GM23338 (cell line): ENCODE measurements around the gene KCNAB1. TPM values are rescaled to one million over a fixed set of nuclear protein-coding genes. Genes with fewer than 3 reads are reported as not detected.

Experiments used
- ATAC-seq: fragments of 200-7000 bp; cut with Tn5 transposase; 3 replicates; pipeline ENCODE4 v1.9.1; 2020
- DNase-seq: peaks from one replicate; pipeline ENCODE4 v3.0.0-alpha.2; 2015; ENCODE audit warnings: low spot score
- H2AFZ ChIP-seq: fragments of 200-600 bp; sonication (generic); 2 replicates; pipeline ENCODE4 v1.8.0; 2016; ENCODE audit warnings: antibody characterized with exemption, mild to moderate bottlenecking, moderate library complexity
- H3F3A ChIP-seq: fragments of 200-600 bp; sonication (generic); replicated peaks from 2 replicates; pipeline ENCODE4 v1.8.0; 2017; ENCODE audit warnings: antibody characterized with exemption, mixed run types, low read depth
- H3K27ac ChIP-seq: fragments of 200-600 bp; sonication (generic); 2 replicates; pipeline ENCODE4 v1.6.1; 2016; ENCODE audit warnings: low read depth
- H3K27me3 ChIP-seq: fragments of 200-600 bp; sonication (generic); 2 replicates; pipeline ENCODE4 v1.8.0; 2016; ENCODE audit warnings: mild to moderate bottlenecking, mixed run types, moderate library complexity; ENCODE audit not compliant: insufficient read depth
- H3K36me3 ChIP-seq: fragments of 200-600 bp; sonication (generic); 2 replicates; pipeline ENCODE4 v1.8.0; 2016; ENCODE audit warnings: mild to moderate bottlenecking; ENCODE audit not compliant: insufficient read depth
- H3K4me1 ChIP-seq: fragments of 200-600 bp; sonication (generic); 2 replicates; pipeline ENCODE4 v1.8.0; 2016; ENCODE audit warnings: mild to moderate bottlenecking, moderate library complexity; ENCODE audit not compliant: insufficient read depth
- H3K4me2 ChIP-seq: fragments of 200-600 bp; sonication (generic); 2 replicates; pipeline ENCODE4 v1.7.1; 2017; ENCODE audit warnings: mixed run types
- H3K4me3 ChIP-seq: fragments of 200-600 bp; sonication (generic); 2 replicates; pipeline ENCODE4 v1.6.1; 2016; ENCODE audit warnings: mixed run types
- H3K79me2 ChIP-seq: fragments of 200-600 bp; sonication (generic); replicated peaks from 2 replicates; pipeline ENCODE4 v1.8.0; 2017; ENCODE audit warnings: mild to moderate bottlenecking; ENCODE audit not compliant: insufficient read depth
- H3K9me2 ChIP-seq: fragments of 200-600 bp; sonication (generic); 2 replicates; pipeline ENCODE4 v1.8.0; 2017; ENCODE audit not compliant: insufficient read depth
- H4K20me1 ChIP-seq: fragments of 200-600 bp; sonication (generic); replicated peaks from 2 replicates; pipeline ENCODE4 v1.8.0; 2017; ENCODE audit warnings: mild to moderate bottlenecking; ENCODE audit not compliant: insufficient read depth
- H3K27ac Mint-ChIP-seq: 2 replicates; pipeline ENCODE4 v1.8.0; 2020; ENCODE audit warnings: inconsistent platforms, mild to moderate bottlenecking, moderate library complexity, mixed read lengths
- H3K27me3 Mint-ChIP-seq: 3 replicates; pipeline ENCODE4 v1.8.0; 2022; ENCODE audit warnings: low read depth, mild to moderate bottlenecking, moderate library complexity, mixed read lengths, inconsistent platforms; ENCODE audit not compliant: insufficient read depth, poor library complexity
- H3K36me3 Mint-ChIP-seq: 3 replicates; pipeline ENCODE4 v1.8.0; 2021; ENCODE audit warnings: low read depth, mild to moderate bottlenecking, inconsistent platforms, moderate library complexity, mixed read lengths
- H3K4me1 Mint-ChIP-seq: 3 replicates; pipeline ENCODE4 v1.8.0; 2020; ENCODE audit warnings: mild to moderate bottlenecking, inconsistent platforms, mixed read lengths
- H3K4me3 Mint-ChIP-seq: 3 replicates; pipeline ENCODE4 v1.8.0; 2021; ENCODE audit warnings: moderate library complexity, mild to moderate bottlenecking, inconsistent platforms, mixed read lengths
- H3K9me3 Mint-ChIP-seq: 3 replicates; pipeline ENCODE4 v1.8.0; 2020; ENCODE audit warnings: moderate library complexity, mild to moderate bottlenecking, inconsistent platforms, mixed read lengths
- CREB1 ChIP-seq: fragments of 250-450 bp; sonication (Bioruptor Pico); IDR thresholded peaks from 2 replicates; pipeline ENCODE4 v1.5.0; 2020; ENCODE audit warnings: low read depth, mild to moderate bottlenecking, moderate library complexity
- CTCF ChIP-seq, 2 experiments: fragments of 200-600 bp in 1 of 2; sonication (generic) in 1 of 2; conservative IDR thresholded peaks; 2 replicates each; pipeline versions ENCODE4 v1.5.1 to v1.6.1; 2016 to 2017; ENCODE audit warnings: antibody characterized with exemption in 2 of 2, low read depth in 2 of 2, mild to moderate bottlenecking in 2 of 2, moderate library complexity in 1 of 2
- ETS1 ChIP-seq: IDR thresholded peaks from 2 replicates; pipeline ENCODE4 v1.6.1; 2016; ENCODE audit warnings: antibody characterized with exemption
- EZH2 ChIP-seq: fragments of 200-600 bp; sonication (generic); IDR thresholded peaks from one replicate; pipeline ENCODE4 v1.8.0; 2017; ENCODE audit warnings: antibody characterized with exemption, mild to moderate bottlenecking, low read depth; ENCODE audit not compliant: unreplicated experiment
- EZH2phosphoT487 ChIP-seq: fragments of 200-600 bp; sonication (generic); IDR thresholded peaks from one replicate; pipeline ENCODE4 v1.8.1; 2018; ENCODE audit warnings: antibody characterized with exemption; ENCODE audit not compliant: unreplicated experiment
- JUNB ChIP-seq: IDR thresholded peaks from one replicate; pipeline ENCODE4 v1.6.1; 2016; ENCODE audit warnings: antibody characterized with exemption; ENCODE audit not compliant: unreplicated experiment
- NANOG ChIP-seq: IDR thresholded peaks from 2 replicates; pipeline ENCODE4 v1.6.1; 2016; ENCODE audit warnings: antibody characterized with exemption, borderline replicate concordance
- POLR2AphosphoS5 ChIP-seq: IDR thresholded peaks from 2 replicates; pipeline ENCODE4 v1.6.1; 2016; ENCODE audit warnings: antibody characterized with exemption, low read depth
- STAT1 ChIP-seq: IDR thresholded peaks from one replicate; pipeline ENCODE4 v1.6.1; 2016; ENCODE audit warnings: antibody characterized with exemption; ENCODE audit not compliant: unreplicated experiment
- ZNF114 ChIP-seq: fragments of 250-450 bp; sonication (Bioruptor Pico); IDR thresholded peaks from 2 replicates; pipeline ENCODE4 v1.5.0; 2020; ENCODE audit warnings: mild to moderate bottlenecking, moderate library complexity
- ZNF331 ChIP-seq: fragments of 250-450 bp; sonication (Bioruptor Pico); IDR thresholded peaks from 2 replicates; pipeline ENCODE4 v1.5.0; 2020; ENCODE audit warnings: low read depth, mild to moderate bottlenecking, moderate library complexity
- polyA plus RNA-seq: library from polyadenylated mRNA; unstranded; fragments of >200 nt; fragmentation: Nextera tagmentation; extraction: Ambion mirVana; gene quantifications from 2 replicates; pipeline ENCODE4 v1.2.1, GENCODE V29; 2016
- total RNA-seq: library from RNA; depleted of rRNA; stranded (reverse); fragments of >200 nt; shearing (Covaris generic); gene quantifications from 2 replicates; pipeline ENCODE4 v1.2.3, GENCODE V29; 2014
- TF ChIP-seq, protein P1 (sequence below): fragments of 250-450 bp; sonication (Bioruptor Pico); IDR thresholded peaks from 2 replicates; pipeline ENCODE4 v1.5.0; 2020; ENCODE audit warnings: mild to moderate bottlenecking, moderate library complexity
- TF ChIP-seq, protein P2 (sequence below): IDR thresholded peaks from one replicate; pipeline ENCODE4 v1.6.1; 2018; ENCODE audit warnings: antibody characterized with exemption; ENCODE audit not compliant: unreplicated experiment

Gene KCNAB1
- total and polyA plus RNA-seq, 2 experiments from 2014 or later: 0.69 to 2.6 TPM

DNA sequence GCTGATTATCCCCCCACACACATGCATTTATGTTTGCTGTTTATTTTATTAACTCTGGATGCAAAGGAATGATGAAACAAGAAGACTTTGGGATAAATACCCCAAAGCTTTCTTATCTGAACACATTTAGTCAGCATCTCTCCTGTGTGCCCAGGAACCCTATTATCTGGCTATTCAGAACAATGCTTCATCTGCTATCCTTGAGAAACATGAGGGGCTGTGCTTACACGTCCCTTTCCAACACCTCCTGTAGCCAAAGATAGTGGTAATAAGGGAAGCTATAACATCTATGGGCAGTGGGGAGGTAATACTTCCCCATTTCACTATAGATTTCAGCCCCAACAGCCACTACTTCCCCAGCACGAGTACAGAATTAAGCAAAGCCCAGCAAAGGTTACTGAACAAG, 339.8 kb downstream of the KCNAB1 start:
- Histone ChIP-seq H3K27me3 (no peaks in the 10 kb centered on the region), H3K27ac (no peak overlapping the region), H3K4me2 (no peak overlapping the region), H3K4me3 (no peak overlapping the region), H3K9me2 (peaks cover 8% of the 10 kb centered on the region), H3K4me1 (peaks cover 27% of the 10 kb centered on the region), H2AFZ (no peak overlapping the region), H3K79me2 (no peaks in the 10 kb centered on the region), H3K36me3 (no peaks in the 10 kb centered on the region), H4K20me1 (no peaks in the 10 kb centered on the region), H3F3A (no peaks in the 10 kb centered on the region)
- H3K27me3 Mint-ChIP-seq: peaks cover 6% of the 10 kb centered on the region
- H3K4me1 Mint-ChIP-seq: peaks cover 52% of the 10 kb centered on the region
- no peaks in the 10 kb centered on the region; the same call in 2 of the 3 replicates for H3K36me3 Mint-ChIP-seq
- ATAC-seq: no peak
- DNase-seq: no peak
- no peak overlapping the region for H3K4me3 Mint-ChIP-seq
- H3K9me3 Mint-ChIP-seq: no peaks in the 10 kb centered on the region
- TF ChIP-seq EZH2phosphoT487 (no peak), JUNB (no peak), STAT1 (no peak), EZH2 (no peak), POLR2AphosphoS5 (no peak), CTCF (conservative IDR thresholded peaks at IDR 0.05; ENCODE audit: low read depth in 2 of 2) (no peak), CREB1 (CRISPR knock-in tag) (no peak), ETS1 (no peak), NANOG (no peak), ZNF114 (CRISPR knock-in tag) (no peak), ZNF331 (CRISPR knock-in tag) (no peak)
- TF ChIP-seq, protein P1, sequence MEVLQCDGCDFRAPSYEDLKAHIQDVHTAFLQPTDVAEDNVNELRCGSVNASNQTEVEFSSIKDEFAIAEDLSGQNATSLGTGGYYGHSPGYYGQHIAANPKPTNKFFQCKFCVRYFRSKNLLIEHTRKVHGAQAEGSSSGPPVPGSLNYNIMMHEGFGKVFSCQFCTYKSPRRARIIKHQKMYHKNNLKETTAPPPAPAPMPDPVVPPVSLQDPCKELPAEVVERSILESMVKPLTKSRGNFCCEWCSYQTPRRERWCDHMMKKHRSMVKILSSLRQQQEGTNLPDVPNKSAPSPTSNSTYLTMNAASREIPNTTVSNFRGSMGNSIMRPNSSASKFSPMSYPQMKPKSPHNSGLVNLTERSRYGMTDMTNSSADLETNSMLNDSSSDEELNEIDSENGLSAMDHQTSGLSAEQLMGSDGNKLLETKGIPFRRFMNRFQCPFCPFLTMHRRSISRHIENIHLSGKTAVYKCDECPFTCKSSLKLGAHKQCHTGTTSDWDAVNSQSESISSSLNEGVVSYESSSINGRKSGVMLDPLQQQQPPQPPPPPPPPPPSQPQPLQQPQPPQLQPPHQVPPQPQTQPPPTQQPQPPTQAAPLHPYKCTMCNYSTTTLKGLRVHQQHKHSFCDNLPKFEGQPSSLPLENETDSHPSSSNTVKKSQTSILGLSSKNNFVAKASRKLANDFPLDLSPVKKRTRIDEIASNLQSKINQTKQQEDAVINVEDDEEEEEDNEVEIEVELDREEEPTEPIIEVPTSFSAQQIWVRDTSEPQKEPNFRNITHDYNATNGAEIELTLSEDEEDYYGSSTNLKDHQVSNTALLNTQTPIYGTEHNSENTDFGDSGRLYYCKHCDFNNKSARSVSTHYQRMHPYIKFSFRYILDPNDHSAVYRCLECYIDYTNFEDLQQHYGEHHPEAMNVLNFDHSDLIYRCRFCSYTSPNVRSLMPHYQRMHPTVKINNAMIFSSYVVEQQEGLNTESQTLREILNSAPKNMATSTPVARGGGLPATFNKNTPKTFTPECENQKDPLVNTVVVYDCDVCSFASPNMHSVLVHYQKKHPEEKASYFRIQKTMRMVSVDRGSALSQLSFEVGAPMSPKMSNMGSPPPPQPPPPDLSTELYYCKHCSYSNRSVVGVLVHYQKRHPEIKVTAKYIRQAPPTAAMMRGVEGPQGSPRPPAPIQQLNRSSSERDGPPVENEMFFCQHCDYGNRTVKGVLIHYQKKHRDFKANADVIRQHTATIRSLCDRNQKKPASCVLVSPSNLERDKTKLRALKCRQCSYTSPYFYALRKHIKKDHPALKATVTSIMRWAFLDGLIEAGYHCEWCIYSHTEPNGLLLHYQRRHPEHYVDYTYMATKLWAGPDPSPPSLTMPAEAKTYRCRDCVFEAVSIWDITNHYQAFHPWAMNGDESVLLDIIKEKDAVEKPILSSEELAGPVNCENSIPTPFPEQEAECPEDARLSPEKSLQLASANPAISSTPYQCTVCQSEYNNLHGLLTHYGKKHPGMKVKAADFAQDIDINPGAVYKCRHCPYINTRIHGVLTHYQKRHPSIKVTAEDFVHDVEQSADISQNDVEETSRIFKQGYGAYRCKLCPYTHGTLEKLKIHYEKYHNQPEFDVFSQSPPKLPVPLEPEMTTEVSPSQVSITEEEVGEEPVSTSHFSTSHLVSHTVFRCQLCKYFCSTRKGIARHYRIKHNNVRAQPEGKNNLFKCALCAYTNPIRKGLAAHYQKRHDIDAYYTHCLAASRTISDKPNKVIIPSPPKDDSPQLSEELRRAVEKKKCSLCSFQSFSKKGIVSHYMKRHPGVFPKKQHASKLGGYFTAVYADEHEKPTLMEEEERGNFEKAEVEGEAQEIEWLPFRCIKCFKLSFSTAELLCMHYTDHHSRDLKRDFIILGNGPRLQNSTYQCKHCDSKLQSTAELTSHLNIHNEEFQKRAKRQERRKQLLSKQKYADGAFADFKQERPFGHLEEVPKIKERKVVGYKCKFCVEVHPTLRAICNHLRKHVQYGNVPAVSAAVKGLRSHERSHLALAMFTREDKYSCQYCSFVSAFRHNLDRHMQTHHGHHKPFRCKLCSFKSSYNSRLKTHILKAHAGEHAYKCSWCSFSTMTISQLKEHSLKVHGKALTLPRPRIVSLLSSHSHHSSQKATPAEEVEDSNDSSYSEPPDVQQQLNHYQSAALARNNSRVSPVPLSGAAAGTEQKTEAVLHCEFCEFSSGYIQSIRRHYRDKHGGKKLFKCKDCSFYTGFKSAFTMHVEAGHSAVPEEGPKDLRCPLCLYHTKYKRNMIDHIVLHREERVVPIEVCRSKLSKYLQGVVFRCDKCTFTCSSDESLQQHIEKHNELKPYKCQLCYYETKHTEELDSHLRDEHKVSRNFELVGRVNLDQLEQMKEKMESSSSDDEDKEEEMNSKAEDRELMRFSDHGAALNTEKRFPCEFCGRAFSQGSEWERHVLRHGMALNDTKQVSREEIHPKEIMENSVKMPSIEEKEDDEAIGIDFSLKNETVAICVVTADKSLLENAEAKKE (CRISPR knock-in tag): no peak
- TF ChIP-seq, protein P2, sequence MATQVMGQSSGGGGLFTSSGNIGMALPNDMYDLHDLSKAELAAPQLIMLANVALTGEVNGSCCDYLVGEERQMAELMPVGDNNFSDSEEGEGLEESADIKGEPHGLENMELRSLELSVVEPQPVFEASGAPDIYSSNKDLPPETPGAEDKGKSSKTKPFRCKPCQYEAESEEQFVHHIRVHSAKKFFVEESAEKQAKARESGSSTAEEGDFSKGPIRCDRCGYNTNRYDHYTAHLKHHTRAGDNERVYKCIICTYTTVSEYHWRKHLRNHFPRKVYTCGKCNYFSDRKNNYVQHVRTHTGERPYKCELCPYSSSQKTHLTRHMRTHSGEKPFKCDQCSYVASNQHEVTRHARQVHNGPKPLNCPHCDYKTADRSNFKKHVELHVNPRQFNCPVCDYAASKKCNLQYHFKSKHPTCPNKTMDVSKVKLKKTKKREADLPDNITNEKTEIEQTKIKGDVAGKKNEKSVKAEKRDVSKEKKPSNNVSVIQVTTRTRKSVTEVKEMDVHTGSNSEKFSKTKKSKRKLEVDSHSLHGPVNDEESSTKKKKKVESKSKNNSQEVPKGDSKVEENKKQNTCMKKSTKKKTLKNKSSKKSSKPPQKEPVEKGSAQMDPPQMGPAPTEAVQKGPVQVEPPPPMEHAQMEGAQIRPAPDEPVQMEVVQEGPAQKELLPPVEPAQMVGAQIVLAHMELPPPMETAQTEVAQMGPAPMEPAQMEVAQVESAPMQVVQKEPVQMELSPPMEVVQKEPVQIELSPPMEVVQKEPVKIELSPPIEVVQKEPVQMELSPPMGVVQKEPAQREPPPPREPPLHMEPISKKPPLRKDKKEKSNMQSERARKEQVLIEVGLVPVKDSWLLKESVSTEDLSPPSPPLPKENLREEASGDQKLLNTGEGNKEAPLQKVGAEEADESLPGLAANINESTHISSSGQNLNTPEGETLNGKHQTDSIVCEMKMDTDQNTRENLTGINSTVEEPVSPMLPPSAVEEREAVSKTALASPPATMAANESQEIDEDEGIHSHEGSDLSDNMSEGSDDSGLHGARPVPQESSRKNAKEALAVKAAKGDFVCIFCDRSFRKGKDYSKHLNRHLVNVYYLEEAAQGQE: no peak
- H3K27ac Mint-ChIP-seq: no peak overlapping the region
